ENCODE results near the gene MSL1.
A peak's percentile ranks its signal among the peaks of the same experiment; 100 is the strongest.

GRCh38 chr17:40100419-40100668, 21.4 kb upstream of the MSL1 start, which contains the start of gene NR1D1:
- no peak for TF ChIP-seq CTCF (IDR thresholded peaks at IDR 0.05)
- peak in 1 of 2 donors; percentile 84 for TF ChIP-seq POLR2A (IDR thresholded peaks at IDR 0.05)
